Measurements from ENCODE around the gene FGB. TPM values are rescaled to one million over a fixed set of nuclear protein-coding genes. Genes with fewer than 3 reads are reported as not detected.

FGB gene
- total RNA-seq (1.0 TPM), polyA plus RNA-seq (ENCODE audit: insufficient read depth in 1 of 8, insufficient read length in 8 of 8, low replicate concordance in 1 of 8) (10 to 100 TPM in 1 of 8 donors, 1 to 10 TPM in 2, under 1 TPM in 1, not detected in 4; 0.23 to 16.8 (median 9.1) TPM)
- long read RNA-seq, donor 1: 0 reads
- long read RNA-seq, donor 2: 0 reads
- long read RNA-seq, donor 3: 0 reads
- long read RNA-seq, donor 4: 0 reads
- long read RNA-seq, donor 5: 0 reads
- long read RNA-seq, donor 6, partial matches to known transcripts: 9 of 12 reads
- long read RNA-seq, donor 6, other reads (novel, unspliced or antisense): 0 of 12 reads
- long read RNA-seq, donor 7: 0 reads
- long read RNA-seq, donor 8: 0 reads
- long read RNA-seq, donor 9, partial matches to known transcripts: 0 of 3 reads
- long read RNA-seq, donor 9, other reads (novel, unspliced or antisense): 0 of 3 reads
- long read RNA-seq, donor 10: 0 reads
- long read RNA-seq, donor 11, partial matches to known transcripts: 0 of 2 reads
- long read RNA-seq, donor 11, other reads (novel, unspliced or antisense): 0 of 2 reads

DNA sequence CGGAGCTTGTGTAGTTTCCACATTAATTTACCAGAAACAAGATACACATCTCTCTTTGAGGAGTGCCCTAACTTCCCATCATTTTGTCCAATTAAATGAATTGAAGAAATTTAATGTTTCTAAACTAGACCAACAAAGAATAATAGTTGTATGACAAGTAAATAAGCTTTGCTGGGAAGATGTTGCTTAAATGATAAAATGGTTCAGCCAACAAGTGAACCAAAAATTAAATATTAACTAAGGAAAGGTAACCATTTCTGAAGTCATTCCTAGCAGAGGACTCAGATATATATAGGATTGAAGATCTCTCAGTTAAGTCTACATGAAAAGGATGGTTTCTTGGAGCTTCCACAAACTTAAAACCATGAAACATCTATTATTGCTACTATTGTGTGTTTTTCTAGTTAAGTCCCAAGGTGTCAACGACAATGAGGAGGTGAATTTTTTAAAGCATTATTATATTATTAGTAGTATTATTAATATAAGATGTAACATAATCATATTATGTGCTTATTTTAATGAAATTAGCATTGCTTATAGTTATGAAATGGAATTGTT lies at the start of gene FGB:
TSS of gene FGB (plus strand) at position 315 of the 558 bp plus-strand sequence. CDS start at position 323, 8 bp downstream.
- no CpG with 5 or more reads among the region's 2 CpGs for WGBS (ENCODE audit: insufficient coverage)
- no peaks in the 10 kb centered on the region for H3K9me3 ChIP-seq (replicated peaks; ENCODE audit: control insufficient read depth, low read depth, low read length)
- no peaks in the 10 kb centered on the region for H3K36me3 ChIP-seq (ENCODE audit: control insufficient read depth, insufficient read depth, low read length)
- H3K27ac ChIP-seq (ENCODE audit: low read length): no peak within 1 kb of the TSS
- no peak within 1 kb of the TSS for H3K4me3 ChIP-seq (ENCODE audit: low read length)
- H3K4me1 ChIP-seq (ENCODE audit: control insufficient read depth, insufficient read depth, low read length): no peaks in the 10 kb centered on the region
- DNase-seq: no peak
- H3K27me3 ChIP-seq (ENCODE audit: control insufficient read depth, insufficient read depth, low read length): no peaks in the 10 kb centered on the region

GRCh38 chr4:154516318-154517029 lies 46.3 kb upstream of the FGB start:
- Histone ChIP-seq H3K9me3 (replicated peaks; ENCODE audit: control insufficient read depth, low read depth, low read length) (no peaks in the 10 kb centered on the region), H3K4me3 (ENCODE audit: low read length) (no peak overlapping the region), H3K27me3 (ENCODE audit: control insufficient read depth, insufficient read depth, low read length) (no peaks in the 10 kb centered on the region), H3K27ac (ENCODE audit: low read length) (peak overlapping the region; percentile 56), H3K4me1 (ENCODE audit: control insufficient read depth, insufficient read depth, low read length) (peaks cover 4% of the 10 kb centered on the region), H3K36me3 (ENCODE audit: control insufficient read depth, insufficient read depth, low read length) (no peaks in the 10 kb centered on the region)
- no CpG with 5 or more reads among the region's 1 CpG for WGBS (ENCODE audit: insufficient coverage)
- peak; percentile 77 for DNase-seq

DNA sequence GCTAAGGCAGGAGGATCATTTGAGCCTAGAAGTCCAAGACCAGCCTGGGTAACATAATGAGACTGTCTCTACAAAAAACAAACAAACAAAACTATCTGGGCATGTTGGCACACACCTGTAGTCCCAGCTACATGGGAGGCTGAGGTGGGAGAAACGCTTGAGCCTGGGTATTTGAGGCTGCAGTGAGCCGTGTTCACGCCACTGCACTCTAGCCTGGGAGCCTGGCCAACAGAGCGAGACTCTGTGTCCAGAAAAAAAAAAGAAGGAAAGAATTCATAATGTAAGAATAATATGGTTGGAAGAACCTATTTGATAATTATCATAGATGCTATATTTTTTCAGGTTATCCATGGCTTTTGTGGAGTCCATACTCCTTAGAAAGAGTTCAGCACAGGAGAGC lies 45.2 kb upstream of the FGB start:
- no peak overlapping the region for H3K27ac ChIP-seq (ENCODE audit: low read length)
- H3K4me1 ChIP-seq (ENCODE audit: control insufficient read depth, insufficient read depth, low read length): peaks cover 4% of the 10 kb centered on the region
- no CpG with 5 or more reads among the region's 4 CpGs for WGBS (ENCODE audit: insufficient coverage)
- H3K36me3 ChIP-seq (ENCODE audit: control insufficient read depth, insufficient read depth, low read length): no peaks in the 10 kb centered on the region
- no peaks in the 10 kb centered on the region for H3K27me3 ChIP-seq (ENCODE audit: control insufficient read depth, insufficient read depth, low read length)
- peak; percentile 32 for DNase-seq
- no peaks in the 10 kb centered on the region for H3K9me3 ChIP-seq (replicated peaks; ENCODE audit: control insufficient read depth, low read depth, low read length)
- H3K4me3 ChIP-seq (ENCODE audit: low read length): no peak overlapping the region

GRCh38 chr4:154519214-154519613 lies 43.6 kb upstream of the FGB start:
- Histone ChIP-seq H3K4me3 (ENCODE audit: low read length) (no peak overlapping the region), H3K36me3 (ENCODE audit: control insufficient read depth, insufficient read depth, low read length) (no peaks in the 10 kb centered on the region), H3K27ac (ENCODE audit: low read length) (no peak overlapping the region), H3K9me3 (replicated peaks; ENCODE audit: control insufficient read depth, low read depth, low read length) (no peaks in the 10 kb centered on the region), H3K27me3 (ENCODE audit: control insufficient read depth, insufficient read depth, low read length) (no peaks in the 10 kb centered on the region), H3K4me1 (ENCODE audit: control insufficient read depth, insufficient read depth, low read length) (peaks cover 4% of the 10 kb centered on the region)
- 76% methylated on average over 3 of the region's 4 CpGs for WGBS (ENCODE audit: insufficient coverage)
- no peak for DNase-seq

GRCh38 chr4:154521607-154522006 lies 41.2 kb upstream of the FGB start:
- no peak for DNase-seq
- Histone ChIP-seq H3K27ac (ENCODE audit: low read length) (no peak overlapping the region), H3K36me3 (ENCODE audit: control insufficient read depth, insufficient read depth, low read length) (no peaks in the 10 kb centered on the region), H3K27me3 (ENCODE audit: control insufficient read depth, insufficient read depth, low read length) (no peaks in the 10 kb centered on the region), H3K4me3 (ENCODE audit: low read length) (no peak overlapping the region), H3K9me3 (replicated peaks; ENCODE audit: control insufficient read depth, low read depth, low read length) (no peaks in the 10 kb centered on the region), H3K4me1 (ENCODE audit: control insufficient read depth, insufficient read depth, low read length) (no peaks in the 10 kb centered on the region)

GRCh38 chr4:154526151-154526550 lies 36.7 kb upstream of the FGB start:
- WGBS (ENCODE audit: insufficient coverage): no CpG with 5 or more reads among the region's 2 CpGs
- no peak for DNase-seq
- no peaks in the 10 kb centered on the region for H3K27me3 ChIP-seq (ENCODE audit: control insufficient read depth, insufficient read depth, low read length)
- H3K4me1 ChIP-seq (ENCODE audit: control insufficient read depth, insufficient read depth, low read length): no peaks in the 10 kb centered on the region
- H3K27ac ChIP-seq (ENCODE audit: low read length): no peak overlapping the region
- H3K4me3 ChIP-seq (ENCODE audit: low read length): no peak overlapping the region
- no peaks in the 10 kb centered on the region for H3K36me3 ChIP-seq (ENCODE audit: control insufficient read depth, insufficient read depth, low read length)
- H3K9me3 ChIP-seq (replicated peaks; ENCODE audit: control insufficient read depth, low read depth, low read length): no peaks in the 10 kb centered on the region

DNA sequence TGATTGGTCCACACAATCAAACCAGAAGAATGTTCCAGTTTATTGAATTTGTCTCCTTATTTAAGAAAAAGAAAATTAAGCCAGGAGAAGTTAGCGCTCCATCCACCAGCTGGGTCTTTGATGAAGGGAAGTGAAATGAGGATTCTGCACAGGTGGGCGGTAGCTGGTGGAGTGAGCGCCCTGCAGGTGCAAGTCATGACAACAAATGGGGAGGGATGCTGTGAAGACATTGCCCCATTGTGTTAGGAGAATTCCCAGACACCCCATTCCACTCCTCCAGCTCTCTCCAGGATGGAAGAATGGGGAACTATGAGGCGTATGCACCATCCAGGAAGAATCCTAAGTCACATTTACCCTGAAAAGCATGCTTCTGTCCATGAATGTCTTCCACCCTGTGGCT lies 35.5 kb upstream of the FGB start:
- WGBS (ENCODE audit: insufficient coverage): no CpG with 5 or more reads among the region's 4 CpGs
- no peak overlapping the region for H3K4me3 ChIP-seq (ENCODE audit: low read length)
- no peaks in the 10 kb centered on the region for H3K27me3 ChIP-seq (ENCODE audit: control insufficient read depth, insufficient read depth, low read length)
- H3K27ac ChIP-seq (ENCODE audit: low read length): no peak overlapping the region
- no peaks in the 10 kb centered on the region for H3K36me3 ChIP-seq (ENCODE audit: control insufficient read depth, insufficient read depth, low read length)
- DNase-seq: no peak
- no peaks in the 10 kb centered on the region for H3K4me1 ChIP-seq (ENCODE audit: control insufficient read depth, insufficient read depth, low read length)
- H3K9me3 ChIP-seq (replicated peaks; ENCODE audit: control insufficient read depth, low read depth, low read length): no peaks in the 10 kb centered on the region

GRCh38 chr4:154528869-154529268 lies 33.9 kb upstream of the FGB start:
- Histone ChIP-seq H3K4me1 (ENCODE audit: control insufficient read depth, insufficient read depth, low read length) (no peaks in the 10 kb centered on the region), H3K9me3 (replicated peaks; ENCODE audit: control insufficient read depth, low read depth, low read length) (no peaks in the 10 kb centered on the region), H3K36me3 (ENCODE audit: control insufficient read depth, insufficient read depth, low read length) (no peaks in the 10 kb centered on the region), H3K27me3 (ENCODE audit: control insufficient read depth, insufficient read depth, low read length) (no peaks in the 10 kb centered on the region), H3K27ac (ENCODE audit: low read length) (no peak overlapping the region), H3K4me3 (ENCODE audit: low read length) (no peak overlapping the region)
- WGBS (ENCODE audit: insufficient coverage): 33% methylated on average over 2 of the region's 2 CpGs
- peak; percentile 24 for DNase-seq

DNA sequence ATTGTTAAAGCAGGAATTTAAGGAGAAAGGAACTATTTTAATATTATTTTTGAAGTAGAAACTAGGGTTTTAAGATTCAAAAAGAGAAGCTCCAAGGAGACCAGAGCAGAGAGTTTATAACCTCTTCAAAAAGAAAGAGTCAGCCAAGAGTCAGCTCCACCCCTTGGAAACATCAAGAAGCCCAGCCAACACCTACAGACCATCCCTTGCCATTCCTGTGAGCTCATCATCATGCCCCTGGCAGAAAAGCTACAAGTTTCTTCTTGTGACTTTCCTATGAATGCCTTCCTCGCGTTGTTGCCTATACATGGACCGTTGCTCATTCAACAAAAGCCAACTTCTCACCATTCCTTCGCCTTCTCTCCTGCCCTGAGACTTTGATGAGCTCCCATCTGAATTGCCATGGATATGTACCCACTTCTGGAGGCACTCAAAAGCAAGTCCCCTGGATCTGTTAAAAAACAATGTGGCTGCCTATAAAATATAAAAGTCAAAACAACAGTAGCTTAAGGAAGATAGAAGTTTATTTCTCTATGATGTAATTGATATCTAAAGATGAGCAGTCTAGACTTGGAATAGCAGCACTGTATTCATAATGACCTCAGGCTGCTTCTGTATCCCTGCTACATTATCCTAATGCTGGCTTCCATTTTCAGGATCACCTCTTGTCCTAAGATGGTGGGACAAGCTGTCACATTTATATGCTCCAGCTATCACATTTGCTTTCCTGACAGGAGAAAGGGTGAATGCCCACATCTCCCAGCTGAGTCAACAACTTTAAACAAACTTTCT lies 32.9 kb upstream of the FGB start:
- WGBS (ENCODE audit: insufficient coverage): 45% methylated on average over 3 of the region's 4 CpGs
- DNase-seq: peak; percentile 69
- Histone ChIP-seq H3K9me3 (replicated peaks; ENCODE audit: control insufficient read depth, low read depth, low read length) (no peaks in the 10 kb centered on the region), H3K27me3 (ENCODE audit: control insufficient read depth, insufficient read depth, low read length) (no peaks in the 10 kb centered on the region), H3K27ac (ENCODE audit: low read length) (no peak overlapping the region), H3K4me1 (ENCODE audit: control insufficient read depth, insufficient read depth, low read length) (no peaks in the 10 kb centered on the region), H3K36me3 (ENCODE audit: control insufficient read depth, insufficient read depth, low read length) (no peaks in the 10 kb centered on the region), H3K4me3 (ENCODE audit: low read length) (no peak overlapping the region)
